KBM-7 (cell line): ENCODE measurements around the gene G2E3.
A peak's percentile ranks its signal among the peaks of the same experiment; 100 is the strongest.
"Not testable (repeated sequence)": the region's sequence is repeated elsewhere in the genome, so short reads cannot be mapped to it uniquely, and the experiment has no call there.

Experiments used
- DNase-seq: peaks from one replicate; pipeline ENCODE4 v3.0.0-alpha.2; 2015
- in situ Hi-C: fragments of 300-500 bp; cut with MboI; formaldehyde crosslinking; loops from 2 replicates; pipeline ENCODE4 v1.14.3; 2020; ENCODE audit warnings: low sequenced_read_pairs, low pct_unique_long_range_greater_than_20kb, mixed read lengths

The G2E3 gene

GRCh38 chr14:30558675-30559555 lies at the start of gene G2E3:
Gene G2E3, plus strand, starts transcription at chr14:30559158. Its CDS starts 21,922 bp downstream, at chr14:30581080.
- in situ Hi-C loops: no loop called here
- DNase-seq: peak; percentile 93

- in situ Hi-C loops: no loop called here
- no peak for DNase-seq
Measured at GRCh38 chr14:30517737-30518136, 41.2 kb upstream of the G2E3 start.

GRCh38 chr14:30518867-30519560 lies 39.9 kb upstream of the G2E3 start:
- in situ Hi-C loops: no loop called here
- no peak for DNase-seq

GRCh38 chr14:30519961-30520360 lies 39.0 kb upstream of the G2E3 start:
- DNase-seq: no peak
- in situ Hi-C loops: no loop called here

GRCh38 chr14:30520536-30520935 lies 38.4 kb upstream of the G2E3 start:
- no peak for DNase-seq
- in situ Hi-C loops: no loop called here

GRCh38 chr14:30521899-30522736 lies 36.8 kb upstream of the G2E3 start:
- DNase-seq: peak; percentile 56
- in situ Hi-C loops: no loop called here

GRCh38 chr14:30525833-30526232 lies 33.1 kb upstream of the G2E3 start:
- no peak for DNase-seq

GRCh38 chr14:30527196-30527595 lies 31.8 kb upstream of the G2E3 start:
- DNase-seq: no peak
- in situ Hi-C loops: no loop called here

More at GRCh38 chr14:30525833-30526232, 33.1 kb upstream of the G2E3 start:
- in situ Hi-C loops: no loop called here

GRCh38 chr14:30528119-30528518 lies 30.8 kb upstream of the G2E3 start:
- no peak for DNase-seq
- in situ Hi-C loops: no loop called here

GRCh38 chr14:30528778-30529642 lies 29.9 kb upstream of the G2E3 start:
- no peak for DNase-seq
- in situ Hi-C loops: no loop called here

- no peak for DNase-seq
- in situ Hi-C loops: no loop called here
Measured at GRCh38 chr14:30532264-30532663, 26.7 kb upstream of the G2E3 start.

GRCh38 chr14:30533126-30533525 lies 25.8 kb upstream of the G2E3 start:
- in situ Hi-C loops: no loop called here
- DNase-seq: no peak

- in situ Hi-C loops: no loop called here
- DNase-seq: no peak
Measured at GRCh38 chr14:30541318-30541717, 17.6 kb upstream of the G2E3 start.

- in situ Hi-C loops, DNase-seq: not testable (repeated sequence)
Measured at GRCh38 chr14:30546735-30547134, 12.2 kb upstream of the G2E3 start.

- in situ Hi-C loops: no loop called here
- no peak for DNase-seq
Measured at GRCh38 chr14:30547388-30548048, 11.4 kb upstream of the G2E3 start.

- DNase-seq: no peak
- in situ Hi-C loops: no loop called here
Measured at GRCh38 chr14:30550335-30550734, 8.6 kb upstream of the G2E3 start.

GRCh38 chr14:30551460-30551859 lies 7.5 kb upstream of the G2E3 start:
- in situ Hi-C loops: no loop called here
- no peak for DNase-seq

GRCh38 chr14:30553311-30553989 lies 5.5 kb upstream of the G2E3 start:
- in situ Hi-C loops: no loop called here
- DNase-seq: no peak
